ENCODE data around the gene TDRD9. TPM values are rescaled to one million over a fixed set of nuclear protein-coding genes. Genes with fewer than 3 reads are reported as not detected.

The TDRD9 gene
- total and polyA plus RNA-seq, 8 donors = 0.85 to 8.8 (median 2.4) TPM; not detected in 2

GRCh38 chr14:104011824-104012517 is 83.7 kb downstream of the TDRD9 start:
- H3K27me3 ChIP-seq = no peaks in the 10 kb centered on the region
- no peak overlapping the region for H3K27ac ChIP-seq
- no peak overlapping the region for H3K4me3 ChIP-seq
- H3K9me3 ChIP-seq = no peaks in the 10 kb centered on the region
- H3K36me3 ChIP-seq = no peaks in the 10 kb centered on the region
- TF ChIP-seq POLR2AphosphoS5 (IDR thresholded peaks at IDR 0.05) (no peak), POLR2A (IDR thresholded peaks at IDR 0.05) (no peak), EP300 (IDR thresholded peaks at IDR 0.05) (no peak), CTCF (IDR thresholded peaks at IDR 0.05) (no peak)
- H3K4me1 ChIP-seq = peaks cover 0 to 5% (median 0%) of the 10 kb centered on the region in 4 donors
- intact Hi-C loops (cut with DNase I; ENCODE audit: low total_unique reads) = no loop called here
- DNase-seq = peak in 1 of 2 donors; percentile 81
- 55 to 77% (median 63%) methylated on average over 3 of the region's 3 CpGs for WGBS, 5 donors

GRCh38 chr14:104014764-104015163 is 86.5 kb downstream of the TDRD9 start:
- intact Hi-C loops (cut with DNase I; ENCODE audit: low total_unique reads) = no loop called here
- 80 to 89% (median 86%) methylated on average over 5 of the region's 5 CpGs for WGBS, 5 donors

GRCh38 chr14:104016873-104017650 is 88.8 kb downstream of the TDRD9 start:
- WGBS, 5 donors = 59 to 73% (median 71%) methylated on average over 11 of the region's 11 CpGs
- DNase-seq = no peak
- Histone ChIP-seq H3K4me3 (no peak overlapping the region), H3K27ac (no peak overlapping the region), H3K36me3 (no peaks in the 10 kb centered on the region), H3K27me3 (no peaks in the 10 kb centered on the region), H3K9me3 (no peaks in the 10 kb centered on the region), H3K4me1 (peaks cover 0 to 4% (median 0%) of the 10 kb centered on the region in 4 donors)
- intact Hi-C loops (cut with DNase I; ENCODE audit: low total_unique reads) = no loop called here
- TF ChIP-seq EP300 (IDR thresholded peaks at IDR 0.05) (no peak), POLR2AphosphoS5 (IDR thresholded peaks at IDR 0.05) (no peak), POLR2A (IDR thresholded peaks at IDR 0.05) (no peak), CTCF (IDR thresholded peaks at IDR 0.05) (no peak)

More at GRCh38 chr14:104014764-104015163, 86.5 kb downstream of the TDRD9 start:
- TF ChIP-seq POLR2AphosphoS5 (IDR thresholded peaks at IDR 0.05) (no peak), CTCF (IDR thresholded peaks at IDR 0.05) (no peak)
- no peak overlapping the region for H3K27ac ChIP-seq
- peaks cover 0 to 5% (median 0%) of the 10 kb centered on the region in 4 donors for H3K4me1 ChIP-seq
- no peaks in the 10 kb centered on the region for H3K9me3 ChIP-seq
- no peaks in the 10 kb centered on the region for H3K27me3 ChIP-seq
- no peaks in the 10 kb centered on the region for H3K36me3 ChIP-seq
- H3K4me3 ChIP-seq = no peak overlapping the region
- no peak for DNase-seq

- no peak for DNase-seq
- H3K4me1 ChIP-seq = no peaks in the 10 kb centered on the region
- H3K9me3 ChIP-seq = no peaks in the 10 kb centered on the region
- H3K4me3 ChIP-seq = no peak overlapping the region
- intact Hi-C loops (cut with DNase I; ENCODE audit: low total_unique reads) = no loop called here
- no peaks in the 10 kb centered on the region for H3K36me3 ChIP-seq
- H3K27ac ChIP-seq = no peak overlapping the region
- H3K27me3 ChIP-seq = peaks cover 0 to 6% (median 0%) of the 10 kb centered on the region in 3 donors
- TF ChIP-seq POLR2A (IDR thresholded peaks at IDR 0.05) = no peak
- TF ChIP-seq CTCF (IDR thresholded peaks at IDR 0.05) = no peak
- TF ChIP-seq POLR2AphosphoS5 (IDR thresholded peaks at IDR 0.05) = no peak
- no peak for TF ChIP-seq EP300 (IDR thresholded peaks at IDR 0.05)
- WGBS, 5 donors = 85 to 98% (median 95%) methylated on average over 1 of the region's 1 CpG
These were observed 90.8 kb downstream of the TDRD9 start for GRCh38 chr14:104019029-104019428.

All from stomach (tissue), 9 donors.